Measurements from ENCODE around the gene OR56A3. TPM values are rescaled to one million over a fixed set of nuclear protein-coding genes. Genes with fewer than 3 reads are reported as not detected.

OR56A3 gene
- total RNA-seq, 4 donors from 2014 or later = not detected

DNA sequence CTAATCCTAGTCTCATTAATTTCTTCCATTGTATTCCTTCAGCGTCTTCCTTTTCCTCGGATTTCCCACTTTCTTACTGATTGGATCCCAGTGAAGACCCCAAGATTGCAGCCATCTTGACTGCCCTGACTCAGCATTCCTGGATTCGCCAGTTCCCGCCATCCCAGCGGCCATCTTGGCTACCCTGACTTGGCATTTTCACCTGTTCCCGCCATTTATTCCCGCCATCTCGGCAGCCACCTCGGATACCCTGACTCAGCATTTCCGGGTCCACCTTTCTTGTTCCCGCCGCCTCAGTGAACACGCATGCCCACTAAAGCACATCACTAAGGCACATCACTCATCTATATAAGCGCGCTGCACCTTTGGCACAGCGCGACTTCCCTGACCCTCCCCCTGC, 13.8 kb upstream of the OR56A3 start:
- TF ChIP-seq, protein P1, sequence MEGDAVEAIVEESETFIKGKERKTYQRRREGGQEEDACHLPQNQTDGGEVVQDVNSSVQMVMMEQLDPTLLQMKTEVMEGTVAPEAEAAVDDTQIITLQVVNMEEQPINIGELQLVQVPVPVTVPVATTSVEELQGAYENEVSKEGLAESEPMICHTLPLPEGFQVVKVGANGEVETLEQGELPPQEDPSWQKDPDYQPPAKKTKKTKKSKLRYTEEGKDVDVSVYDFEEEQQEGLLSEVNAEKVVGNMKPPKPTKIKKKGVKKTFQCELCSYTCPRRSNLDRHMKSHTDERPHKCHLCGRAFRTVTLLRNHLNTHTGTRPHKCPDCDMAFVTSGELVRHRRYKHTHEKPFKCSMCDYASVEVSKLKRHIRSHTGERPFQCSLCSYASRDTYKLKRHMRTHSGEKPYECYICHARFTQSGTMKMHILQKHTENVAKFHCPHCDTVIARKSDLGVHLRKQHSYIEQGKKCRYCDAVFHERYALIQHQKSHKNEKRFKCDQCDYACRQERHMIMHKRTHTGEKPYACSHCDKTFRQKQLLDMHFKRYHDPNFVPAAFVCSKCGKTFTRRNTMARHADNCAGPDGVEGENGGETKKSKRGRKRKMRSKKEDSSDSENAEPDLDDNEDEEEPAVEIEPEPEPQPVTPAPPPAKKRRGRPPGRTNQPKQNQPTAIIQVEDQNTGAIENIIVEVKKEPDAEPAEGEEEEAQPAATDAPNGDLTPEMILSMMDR (IDR thresholded peaks at IDR 0.05; ENCODE audit: low read depth) = no peak

DNA sequence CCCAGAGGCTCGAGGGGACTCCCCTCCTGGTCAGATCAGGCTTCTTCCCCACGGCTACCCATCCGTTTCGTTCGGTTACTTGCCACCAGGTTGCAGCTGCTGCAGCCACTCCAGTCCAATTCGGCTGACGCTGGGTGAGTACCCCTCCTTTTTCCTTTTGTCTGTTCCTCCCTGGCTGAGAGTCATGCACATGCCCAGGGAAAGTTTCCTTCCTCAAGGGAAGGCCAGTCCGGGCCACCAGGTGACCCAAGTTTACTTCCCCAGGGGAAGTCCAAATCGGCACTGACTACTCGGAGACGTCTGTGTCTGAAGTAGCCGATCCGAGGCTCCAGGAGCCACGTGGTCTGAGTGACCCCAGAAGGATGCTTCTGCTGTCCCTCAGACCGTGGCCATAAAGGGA, 13.2 kb upstream of the OR56A3 start:
- TF ChIP-seq, protein P1 (IDR thresholded peaks at IDR 0.05; ENCODE audit: low read depth) = no peak

DNA sequence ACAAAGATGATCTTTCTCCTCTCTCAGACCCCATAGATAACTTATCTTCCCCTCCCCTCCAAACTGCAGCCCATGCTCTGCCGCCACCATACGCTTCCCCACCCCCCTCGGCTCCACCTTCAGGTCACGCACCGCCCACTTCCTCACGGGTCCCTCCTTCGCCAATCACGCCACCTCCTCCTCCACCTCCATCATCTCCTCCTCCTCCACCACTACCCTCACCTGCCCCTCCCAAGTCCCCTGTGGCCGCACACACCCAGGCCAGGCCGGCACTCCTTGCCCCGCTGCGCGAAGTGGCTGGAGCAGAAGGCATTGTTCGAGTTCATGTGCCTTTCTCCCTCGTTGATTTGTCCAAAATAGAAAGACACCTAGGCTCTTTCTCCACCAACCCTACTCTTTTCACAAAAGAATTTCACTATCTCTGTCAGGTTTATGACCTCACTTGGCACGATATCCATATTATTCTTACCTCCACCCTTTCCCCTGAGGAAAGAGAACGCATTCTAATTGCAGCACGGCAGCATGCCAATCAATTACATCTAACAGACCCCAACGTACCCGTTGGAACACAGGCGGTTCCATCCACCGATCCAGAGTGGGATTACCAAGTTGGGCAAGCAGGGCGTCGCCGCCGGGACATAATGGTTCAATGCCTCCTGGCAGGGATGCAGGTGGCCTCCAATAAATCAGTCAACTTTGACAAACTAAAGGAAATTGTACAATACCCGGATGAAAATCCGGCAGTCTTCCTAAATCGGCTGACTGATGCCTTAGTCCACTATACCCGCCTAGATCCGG, 12.3 kb upstream of the OR56A3 start:
- TF ChIP-seq, protein P1 (IDR thresholded peaks at IDR 0.05; ENCODE audit: low read depth) = no peak

DNA sequence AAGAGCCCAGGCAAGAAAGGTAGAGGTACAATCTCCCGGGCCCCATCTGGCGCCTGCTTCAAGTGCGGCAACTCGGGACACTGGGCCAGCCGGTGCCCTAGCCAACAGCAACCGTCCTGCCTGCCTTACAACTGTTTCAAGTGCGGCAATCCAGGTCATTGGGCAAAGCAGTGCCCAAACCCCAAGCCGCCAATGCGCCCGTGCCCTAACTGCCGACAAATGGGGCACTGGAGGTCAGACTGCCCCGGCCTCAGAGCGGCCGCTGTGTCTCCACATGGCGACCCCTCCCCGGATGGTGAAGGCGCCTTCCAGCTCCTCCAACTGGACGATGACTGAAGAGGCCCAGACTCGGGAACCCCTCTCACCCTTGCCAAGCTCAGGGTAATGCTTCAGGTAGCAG, 11.4 kb upstream of the OR56A3 start:
- TF ChIP-seq, protein P1 (IDR thresholded peaks at IDR 0.05; ENCODE audit: low read depth) = no peak

DNA sequence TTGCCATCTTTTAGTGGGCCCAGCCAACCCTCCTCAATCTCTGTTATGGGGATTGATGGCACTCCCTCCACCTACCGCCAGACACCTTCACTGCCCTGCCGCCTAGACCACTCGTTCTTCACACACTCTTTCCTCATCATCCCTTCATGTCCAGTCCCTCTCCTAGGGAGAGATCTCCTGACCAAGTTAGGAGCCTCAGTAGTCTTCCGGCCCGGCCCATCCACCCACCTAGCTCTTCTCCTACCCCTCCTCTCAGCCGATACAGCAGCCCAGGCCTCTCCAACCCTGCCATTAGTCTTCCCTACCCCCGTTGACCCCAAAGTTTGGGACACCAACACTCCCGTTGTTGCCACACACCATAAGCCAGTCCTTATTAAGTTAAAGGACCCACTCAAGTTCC, 11.0 kb upstream of the OR56A3 start:
- TF ChIP-seq, protein P1 (IDR thresholded peaks at IDR 0.05; ENCODE audit: low read depth) = no peak

DNA sequence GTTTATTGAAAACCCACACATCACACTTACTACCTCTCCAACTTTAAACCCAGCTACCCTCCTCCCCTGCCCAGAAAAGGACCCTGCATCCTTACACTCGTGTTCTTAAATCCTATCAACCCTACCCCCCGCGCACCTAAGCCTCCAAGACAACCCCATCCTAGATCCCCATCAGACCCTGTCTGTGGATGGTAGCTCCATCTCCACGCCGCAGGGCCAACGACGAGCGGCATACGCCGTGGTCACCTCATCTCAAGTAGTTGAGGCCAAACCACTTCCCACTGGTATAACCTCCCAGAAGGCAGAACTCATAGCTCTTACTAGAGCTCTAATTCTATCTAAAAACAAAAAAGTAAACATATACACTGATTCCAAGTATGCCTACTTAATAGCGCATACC, 9.4 kb upstream of the OR56A3 start:
- TF ChIP-seq, protein P1 (IDR thresholded peaks at IDR 0.05; ENCODE audit: low read depth) = no peak

DNA sequence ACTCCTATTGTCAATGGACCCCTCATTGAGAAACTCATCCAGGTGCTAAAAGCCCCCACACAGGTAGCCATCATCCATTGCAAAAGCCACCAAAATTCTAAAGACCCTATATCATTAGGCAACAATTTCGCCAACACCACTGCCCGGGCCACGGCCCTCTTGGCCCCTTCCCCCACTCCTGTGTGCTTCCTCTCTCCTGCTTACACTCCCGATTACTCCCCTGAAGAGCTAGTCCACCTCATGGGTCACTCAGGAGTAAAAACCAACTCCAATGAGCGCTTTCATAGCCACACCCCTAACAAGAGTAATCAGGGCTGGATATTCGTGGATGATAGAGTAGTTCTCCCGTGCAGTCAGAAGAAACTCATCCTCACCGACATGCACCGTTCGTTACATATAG, 8.9 kb upstream of the OR56A3 start:
- TF ChIP-seq, protein P1 (IDR thresholded peaks at IDR 0.05; ENCODE audit: low read depth) = no peak

Measured in subcutaneous adipose tissue (tissue), 4 donors.